GM21723 (cell line): Measurements from ENCODE around the gene IL12A.

Experiments
- ATAC-seq: cut with Tn5 transposase; IDR thresholded peaks from one replicate; pipeline ENCODE4 v1.9.1; 2021; ENCODE audit warnings: mild to moderate bottlenecking, moderate library complexity; ENCODE audit not compliant: unreplicated experiment

The IL12A gene

GRCh38 chr3:159988617-159989271 is at the start of gene IL12A:
Gene IL12A (plus strand): TSS chr3:159988835.
- peak; percentile 92 for ATAC-seq

- ATAC-seq, result peak; percentile 81
Observed at GRCh38 chr3:159941038-159942000, 47.3 kb upstream of the IL12A start.

GRCh38 chr3:159944781-159945180 is 43.9 kb upstream of the IL12A start:
- no peak for ATAC-seq

DNA sequence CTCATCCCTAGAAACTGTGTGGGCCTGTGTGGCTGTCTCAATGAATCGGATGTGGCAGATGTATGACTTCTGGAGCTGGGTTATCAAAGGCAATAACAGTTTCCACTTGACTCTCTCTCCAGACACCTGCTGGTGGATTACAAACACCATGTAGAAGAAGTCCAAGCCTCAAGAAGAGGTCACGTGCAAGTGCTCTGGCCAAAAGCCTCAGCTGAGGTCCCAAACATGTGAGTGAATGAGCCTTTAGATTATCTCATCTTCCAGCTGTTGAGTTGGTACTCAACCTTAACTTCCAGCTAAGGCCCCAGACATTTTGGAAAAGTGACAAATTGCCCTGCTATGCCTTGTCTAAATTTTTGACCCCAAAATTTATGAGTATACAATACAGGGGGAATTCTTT is 42.7 kb upstream of the IL12A start:
- ATAC-seq, result no peak

DNA sequence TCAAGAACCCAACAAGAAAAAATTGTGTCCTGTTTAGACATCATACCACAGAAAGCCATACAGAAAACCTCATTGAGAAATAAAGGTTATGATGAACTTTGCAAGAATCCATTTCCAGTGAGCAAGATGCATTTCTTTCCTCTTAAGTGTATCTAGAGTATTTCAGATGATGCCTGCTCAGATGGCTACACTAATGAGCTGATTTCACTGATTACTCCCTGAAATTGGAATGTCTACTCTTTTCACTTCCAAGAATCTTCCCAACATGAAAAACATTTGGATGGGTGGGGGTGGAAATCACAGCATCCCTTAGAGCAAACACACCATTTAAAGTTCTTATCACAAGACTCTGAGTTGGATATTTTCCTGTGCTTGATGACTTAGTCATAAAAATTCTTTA is 41.4 kb upstream of the IL12A start:
- ATAC-seq, result no peak

- no peak for ATAC-seq
Observed at GRCh38 chr3:159948429-159949144, 40.0 kb upstream of the IL12A start.

GRCh38 chr3:159950156-159950898 is 38.3 kb upstream of the IL12A start:
- ATAC-seq, result peak; percentile 92

- ATAC-seq, result no peak
Observed at GRCh38 chr3:159951540-159951939, 37.1 kb upstream of the IL12A start.

DNA sequence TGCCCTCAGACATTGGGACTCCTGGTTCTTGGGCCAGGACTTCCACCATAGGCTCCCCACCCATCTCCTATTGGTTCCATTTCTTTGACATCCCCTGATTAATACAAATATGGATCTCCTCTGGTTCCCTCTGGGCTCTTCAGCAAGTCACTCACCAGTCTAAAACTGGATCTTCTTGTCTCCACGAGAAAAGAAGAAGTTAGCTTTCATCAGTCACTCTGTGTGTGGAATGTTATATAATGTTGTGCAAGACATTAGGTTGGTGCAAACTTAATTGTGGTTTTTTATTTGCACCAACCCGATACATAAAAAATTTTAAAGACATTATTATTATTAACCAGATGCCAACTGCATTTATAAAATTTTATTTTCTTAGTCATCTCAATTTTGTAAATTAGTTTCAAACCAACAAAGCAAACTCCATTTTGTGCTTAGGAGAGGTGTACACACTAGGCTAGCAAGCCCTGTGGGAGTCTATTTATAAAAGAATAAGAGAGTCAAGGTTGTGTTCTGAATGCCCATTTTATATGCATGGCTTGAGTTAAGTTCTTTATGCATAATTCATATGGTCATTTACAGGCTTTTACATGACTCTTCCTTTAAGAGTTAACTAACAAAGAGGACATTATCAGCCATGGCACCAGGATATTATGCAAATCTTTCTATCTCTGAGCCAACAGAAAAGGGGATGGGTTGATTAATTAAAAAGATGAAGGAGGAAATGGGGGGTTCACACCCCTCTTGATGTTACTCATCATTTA is 35.1 kb upstream of the IL12A start:
- no peak for ATAC-seq

- ATAC-seq, result no peak
Observed at GRCh38 chr3:159960188-159961148, 28.2 kb upstream of the IL12A start.

DNA sequence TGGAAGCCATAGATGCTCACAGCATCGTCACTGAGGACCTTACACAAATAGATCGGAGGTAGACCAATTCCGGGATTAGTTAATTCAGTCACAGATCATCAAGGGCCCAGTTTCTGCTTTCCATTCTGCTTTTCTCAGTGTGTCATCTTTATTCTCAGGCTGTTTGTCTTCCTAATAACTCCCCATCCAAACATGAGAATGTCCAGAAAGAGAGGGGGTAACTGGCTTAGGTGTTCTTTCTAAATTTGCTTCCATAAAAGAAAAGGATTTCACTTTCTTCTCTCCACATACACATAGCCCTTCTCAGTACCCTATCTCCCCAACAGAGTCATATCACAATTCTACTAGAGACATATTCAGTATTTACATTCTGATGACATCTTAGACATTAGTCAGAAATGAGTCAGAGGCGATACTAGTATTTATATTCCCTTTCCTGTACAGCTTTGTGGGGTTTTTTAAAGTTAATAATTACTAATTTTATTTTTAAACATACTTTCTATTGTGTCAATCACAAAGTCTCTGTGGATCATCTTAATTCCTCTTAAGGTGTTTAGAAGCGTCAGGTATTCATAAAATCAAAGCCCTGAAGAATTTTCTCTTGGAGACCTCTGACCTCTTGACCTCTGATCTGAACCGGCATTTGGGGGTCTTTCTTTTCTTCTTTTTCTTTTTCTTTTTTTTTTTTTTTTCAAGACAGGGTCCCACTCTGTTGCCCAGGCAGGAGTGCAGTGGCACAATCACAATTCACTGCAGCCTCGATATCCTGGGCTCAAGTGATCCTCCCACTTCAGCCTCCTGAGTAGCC is 24.3 kb upstream of the IL12A start:
- ATAC-seq, result peak; percentile 100

DNA sequence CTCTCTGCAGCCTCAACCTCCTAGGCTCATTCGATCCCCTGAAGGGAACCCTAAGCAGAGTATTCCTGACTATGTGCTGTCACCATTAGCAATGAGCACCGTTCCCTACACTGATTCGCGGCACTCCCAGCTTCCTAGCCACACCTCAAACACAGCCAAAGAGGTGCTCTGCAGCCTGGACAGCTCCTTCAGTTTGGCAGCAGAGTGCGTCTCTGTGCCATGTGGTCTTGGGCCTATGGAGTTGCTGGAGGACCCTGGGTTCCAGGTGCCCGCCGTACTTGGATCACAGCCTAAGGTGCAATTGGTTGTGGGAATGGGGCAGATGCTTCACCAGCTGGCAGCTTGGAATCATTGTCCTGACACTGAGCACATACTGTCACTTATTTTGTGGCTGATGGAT is 17.3 kb upstream of the IL12A start:
- ATAC-seq, result no peak

- no peak for ATAC-seq
Observed at GRCh38 chr3:159977295-159977694, 11.3 kb upstream of the IL12A start.

DNA sequence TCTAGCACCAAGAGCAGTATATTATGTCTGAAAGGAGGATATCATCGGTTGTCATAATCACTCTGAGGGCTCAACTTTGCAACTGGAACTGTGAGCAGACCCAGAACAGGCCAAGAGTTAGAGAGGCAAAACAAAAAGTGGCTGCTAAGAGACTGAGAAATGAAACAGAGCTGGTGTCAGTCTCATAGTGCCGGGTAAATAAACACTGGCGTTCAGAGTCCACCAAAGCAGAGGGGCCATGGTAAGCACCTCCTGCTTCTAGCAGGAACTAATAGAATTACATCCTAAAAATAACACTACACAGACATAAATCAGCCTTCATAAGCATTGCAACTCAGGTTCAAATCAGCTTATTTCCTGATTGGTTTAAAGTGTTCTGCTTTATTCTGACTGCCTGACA is 10.3 kb upstream of the IL12A start:
- ATAC-seq, result peak; percentile 94

GRCh38 chr3:159978918-159979703 is 9.5 kb upstream of the IL12A start:
- ATAC-seq, result no peak

DNA sequence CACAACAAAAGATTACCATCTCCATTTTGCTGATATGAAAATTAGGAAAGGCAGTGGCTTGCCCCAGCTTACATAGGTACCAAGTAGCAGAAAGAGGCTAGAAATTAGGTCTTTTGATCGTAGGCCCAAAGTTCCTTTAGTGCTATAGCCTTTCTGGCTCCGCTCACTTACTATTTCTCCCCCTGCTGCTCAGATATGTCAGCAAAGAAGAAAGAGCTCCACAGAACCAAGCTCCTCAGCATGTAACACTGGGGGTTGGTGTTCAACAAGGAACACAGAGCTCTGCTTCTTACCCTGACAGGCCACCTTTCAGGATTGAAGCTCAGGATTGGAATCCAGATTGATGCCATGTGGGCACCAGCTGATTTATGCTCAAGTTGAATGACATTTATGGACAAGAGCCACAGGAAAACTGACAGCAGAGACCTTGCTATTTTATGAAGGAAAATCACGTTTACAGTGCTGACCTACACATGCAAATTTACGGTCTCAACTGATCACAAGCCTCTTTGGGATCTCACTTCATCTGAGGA is 6.1 kb upstream of the IL12A start:
- ATAC-seq, result no peak

DNA sequence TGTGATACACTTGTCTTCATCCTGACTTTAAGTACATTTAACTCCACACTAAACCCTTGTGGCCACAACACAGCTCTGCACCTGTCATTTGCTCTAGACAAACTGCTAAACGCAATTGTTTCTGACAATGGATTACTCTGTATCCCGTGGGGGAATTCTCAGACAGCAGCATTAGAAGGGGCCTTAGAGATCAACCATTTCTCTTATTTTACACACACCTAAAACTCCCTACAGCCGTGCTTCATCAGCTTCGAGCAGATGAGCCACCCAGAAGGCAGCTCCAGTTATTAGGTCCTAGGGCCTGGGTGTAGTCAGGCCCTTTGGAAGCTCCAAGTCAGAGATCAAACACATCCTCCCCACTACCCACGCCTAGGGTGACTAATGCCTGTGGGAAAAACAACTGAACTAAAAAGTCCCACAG is 1.3 kb upstream of the IL12A start:
- ATAC-seq, result no peak
